NB4 (cell line): ENCODE data around the gene HDAC4.

ENCODE experiments used
- MAX ChIP-seq: IDR thresholded peaks from 2 replicates; pipeline ENCODE4 v1.6.1; 2011; ENCODE audit warnings: low read depth, low read length
- POLR2A ChIP-seq: IDR thresholded peaks from 2 replicates; pipeline ENCODE4 v1.6.1; 2011; ENCODE audit warnings: mild to moderate bottlenecking; ENCODE audit not compliant: insufficient read length; ENCODE audit errors: extremely low read depth

GRCh38 chr2:239305222-239305575 lies 95.6 kb downstream of the HDAC4 start:
- TF ChIP-seq POLR2A (no peak), MAX (no peak)
